MM.1S (cell line): Measurements from ENCODE around the gene ZNF22.

Experiments used
- DNase-seq: peaks from one replicate; pipeline ENCODE4 v3.0.0-alpha.2; 2015
- H2AFZ ChIP-seq: fragments of 300-600 bp; sonication (generic); 2 replicates; pipeline ENCODE4 v1.6.0; 2016; ENCODE audit warnings: antibody characterized with exemption, low read length
- H3F3A ChIP-seq: fragments of 300-600 bp; sonication (generic); 2 replicates; pipeline ENCODE4 v1.6.1; 2016; ENCODE audit warnings: mild to moderate bottlenecking, antibody characterized with exemption, low read length, moderate library complexity, mixed read lengths; ENCODE audit not compliant: insufficient read depth
- H3K27ac ChIP-seq: fragments of 300-600 bp; sonication (generic); 2 replicates; pipeline ENCODE4 v1.5.1; 2016; ENCODE audit warnings: mild to moderate bottlenecking, low read length
- H3K27me3 ChIP-seq: fragments of 300-600 bp; sonication (generic); replicated peaks from 2 replicates; pipeline ENCODE4 v1.6.0; 2016; ENCODE audit warnings: low read length; ENCODE audit not compliant: insufficient read depth
- H3K36me3 ChIP-seq: fragments of 300-600 bp; sonication (generic); replicated peaks from 2 replicates; pipeline ENCODE4 v1.6.1; 2016; ENCODE audit warnings: mild to moderate bottlenecking, low read length, mixed read lengths; ENCODE audit not compliant: insufficient read depth
- H3K4me1 ChIP-seq: fragments of 300-600 bp; sonication (generic); 2 replicates; pipeline ENCODE4 v1.6.1; 2016; ENCODE audit warnings: low read length, mixed read lengths
- H3K4me2 ChIP-seq: fragments of 300-600 bp; sonication (generic); 2 replicates; pipeline ENCODE4 v1.6.0; 2016; ENCODE audit warnings: low read depth, low read length
- H3K4me3 ChIP-seq: fragments of 300-600 bp; sonication (generic); 2 replicates; pipeline ENCODE4 v1.5.1; 2016; ENCODE audit warnings: low read length, mixed read lengths
- H3K79me2 ChIP-seq: fragments of 300-600 bp; sonication (generic); 2 replicates; pipeline ENCODE4 v1.6.1; 2016; ENCODE audit warnings: mixed run types, low read length, mixed read lengths
- H3K9ac ChIP-seq: fragments of 300-600 bp; sonication (generic); 2 replicates; pipeline ENCODE4 v1.6.1; 2016; ENCODE audit warnings: low read length, mixed read lengths
- H3K9me2 ChIP-seq: fragments of 300-600 bp; sonication (generic); replicated peaks from 2 replicates; pipeline ENCODE4 v1.6.1; 2016; ENCODE audit warnings: mild to moderate bottlenecking, low read length, mixed read lengths; ENCODE audit not compliant: insufficient read depth
- H3K9me3 ChIP-seq: fragments of 300-600 bp; sonication (generic); replicated peaks from 2 replicates; pipeline ENCODE4 v1.6.1; 2016; ENCODE audit warnings: mild to moderate bottlenecking, low read length, mixed read lengths; ENCODE audit not compliant: insufficient read depth
- H4K20me1 ChIP-seq: fragments of 300-600 bp; sonication (generic); 2 replicates; pipeline ENCODE4 v1.6.1; 2016; ENCODE audit warnings: mild to moderate bottlenecking, low read length, moderate library complexity, mixed read lengths; ENCODE audit not compliant: insufficient read depth
- EZH2 ChIP-seq: fragments of 300-600 bp; sonication (generic); optimal IDR thresholded peaks from 2 replicates; pipeline ENCODE3; 2017; ENCODE audit warnings: low read depth, mild to moderate bottlenecking, antibody characterized with exemption, low read length, mixed read lengths
- EZH2phosphoT487 ChIP-seq: fragments of 300-600 bp; sonication (generic); IDR thresholded peaks from 2 replicates; pipeline ENCODE4 v1.6.1; 2018; ENCODE audit warnings: antibody characterized with exemption, low read length
- TF ChIP-seq, protein P1 (sequence below): fragments of 300-600 bp; sonication (generic); IDR thresholded peaks from 2 replicates; pipeline ENCODE4 v1.5.1; 2016; ENCODE audit warnings: antibody characterized with exemption, low read length, mixed read lengths

ZNF22 gene

GRCh38 chr10:44990965-44991364 lies 9.8 kb upstream of the ZNF22 start:
- Histone ChIP-seq H3K4me1 (peaks cover 20% of the 10 kb centered on the region), H3K9me2 (no peaks in the 10 kb centered on the region), H2AFZ (no peak overlapping the region), H4K20me1 (no peaks in the 10 kb centered on the region), H3K27me3 (no peaks in the 10 kb centered on the region), H3K9me3 (no peaks in the 10 kb centered on the region), H3F3A (peaks cover 20% of the 10 kb centered on the region), H3K27ac (no peak overlapping the region), H3K36me3 (peaks cover 13% of the 10 kb centered on the region; the same call in 1 of the 2 replicates), H3K4me3 (no peak overlapping the region), H3K79me2 (no peaks in the 10 kb centered on the region), H3K9ac (no peak overlapping the region), H3K4me2 (no peak overlapping the region)
- no peak for DNase-seq
- TF ChIP-seq EZH2 (no peak), EZH2phosphoT487 (no peak)
- TF ChIP-seq, protein P1, sequence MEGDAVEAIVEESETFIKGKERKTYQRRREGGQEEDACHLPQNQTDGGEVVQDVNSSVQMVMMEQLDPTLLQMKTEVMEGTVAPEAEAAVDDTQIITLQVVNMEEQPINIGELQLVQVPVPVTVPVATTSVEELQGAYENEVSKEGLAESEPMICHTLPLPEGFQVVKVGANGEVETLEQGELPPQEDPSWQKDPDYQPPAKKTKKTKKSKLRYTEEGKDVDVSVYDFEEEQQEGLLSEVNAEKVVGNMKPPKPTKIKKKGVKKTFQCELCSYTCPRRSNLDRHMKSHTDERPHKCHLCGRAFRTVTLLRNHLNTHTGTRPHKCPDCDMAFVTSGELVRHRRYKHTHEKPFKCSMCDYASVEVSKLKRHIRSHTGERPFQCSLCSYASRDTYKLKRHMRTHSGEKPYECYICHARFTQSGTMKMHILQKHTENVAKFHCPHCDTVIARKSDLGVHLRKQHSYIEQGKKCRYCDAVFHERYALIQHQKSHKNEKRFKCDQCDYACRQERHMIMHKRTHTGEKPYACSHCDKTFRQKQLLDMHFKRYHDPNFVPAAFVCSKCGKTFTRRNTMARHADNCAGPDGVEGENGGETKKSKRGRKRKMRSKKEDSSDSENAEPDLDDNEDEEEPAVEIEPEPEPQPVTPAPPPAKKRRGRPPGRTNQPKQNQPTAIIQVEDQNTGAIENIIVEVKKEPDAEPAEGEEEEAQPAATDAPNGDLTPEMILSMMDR = no peak

DNA sequence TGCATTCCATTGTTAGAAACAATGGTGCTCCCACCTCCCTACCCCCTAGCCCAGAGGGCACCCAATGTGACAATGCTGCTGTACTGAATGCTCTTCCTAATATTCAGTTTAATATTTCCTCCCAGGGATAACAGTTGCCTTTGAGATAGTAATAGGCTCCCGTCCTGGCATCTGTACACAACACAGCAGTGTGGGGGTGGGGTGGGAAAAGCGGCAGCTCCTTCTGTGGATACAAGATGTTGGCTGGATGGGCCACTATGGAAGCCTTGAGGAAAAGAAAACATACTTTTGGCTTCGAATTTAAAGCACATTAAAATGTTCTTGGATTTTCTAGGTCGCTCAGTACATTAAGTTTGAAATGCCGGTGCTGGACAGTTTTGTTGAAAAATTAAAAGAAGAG lies 9.2 kb upstream of the ZNF22 start:
- no peak overlapping the region for H3K9ac ChIP-seq
- H3K9me2 ChIP-seq = no peaks in the 10 kb centered on the region
- peaks cover 24% of the 10 kb centered on the region for H3F3A ChIP-seq
- no peaks in the 10 kb centered on the region for H4K20me1 ChIP-seq
- H3K4me2 ChIP-seq = no peak overlapping the region
- no peak for TF ChIP-seq EZH2phosphoT487
- TF ChIP-seq, protein P1 = no peak
- no peak for TF ChIP-seq EZH2
- H3K79me2 ChIP-seq = no peaks in the 10 kb centered on the region
- no peak for DNase-seq
- H3K9me3 ChIP-seq = no peaks in the 10 kb centered on the region
- no peak overlapping the region for H3K27ac ChIP-seq
- peaks cover 13% of the 10 kb centered on the region; the same call in 1 of the 2 replicates for H3K36me3 ChIP-seq
- H2AFZ ChIP-seq = no peak overlapping the region
- H3K4me1 ChIP-seq = peaks cover 26% of the 10 kb centered on the region
- H3K27me3 ChIP-seq = no peaks in the 10 kb centered on the region
- no peak overlapping the region for H3K4me3 ChIP-seq

- no peaks in the 10 kb centered on the region for H3K9me2 ChIP-seq
- no peak for DNase-seq
- no peak overlapping the region for H3K4me2 ChIP-seq
- no peak overlapping the region for H3K27ac ChIP-seq
- TF ChIP-seq, protein P1 = no peak
- TF ChIP-seq EZH2phosphoT487 (no peak), EZH2 (no peak)
- no peak overlapping the region for H3K4me3 ChIP-seq
- no peak overlapping the region for H3K9ac ChIP-seq
- peaks cover 13% of the 10 kb centered on the region; the same call in 1 of the 2 replicates for H3K36me3 ChIP-seq
- H4K20me1 ChIP-seq = no peaks in the 10 kb centered on the region
- H3K79me2 ChIP-seq = no peaks in the 10 kb centered on the region
- H3F3A ChIP-seq = peaks cover 25% of the 10 kb centered on the region
- H3K27me3 ChIP-seq = no peaks in the 10 kb centered on the region
- no peaks in the 10 kb centered on the region for H3K9me3 ChIP-seq
- H3K4me1 ChIP-seq = peaks cover 26% of the 10 kb centered on the region
- no peak overlapping the region for H2AFZ ChIP-seq
Measured at GRCh38 chr10:44992070-44992731, 8.5 kb upstream of the ZNF22 start.
